ENCODE results near the gene KIF11.
"Not testable (repeated sequence)": the region's sequence is repeated elsewhere in the genome, so short reads cannot be mapped to it uniquely, and the experiment has no call there.

The KIF11 gene

GRCh38 chr10:92644921-92645320 lies 52.0 kb downstream of the KIF11 start:
- Histone ChIP-seq H3K27me3 (ENCODE audit: insufficient read depth, low read depth) (no peaks in the 10 kb centered on the region), H2AFZ (ENCODE audit: low read depth) (no peak overlapping the region), H3K4me2 (no peak overlapping the region), H4K20me1 (ENCODE audit: insufficient read depth) (no peaks in the 10 kb centered on the region; the same call in 1 of the 2 replicates), H3K36me3 (ENCODE audit: insufficient read depth) (no peaks in the 10 kb centered on the region; the same call in 1 of the 2 replicates), H3K27ac (peak overlapping the region; percentile 63; the same call in 1 of the 2 replicates), H3K4me3 (IDR thresholded peaks at IDR 0.05; ENCODE audit: insufficient read depth, low read depth, low read length) (no peak overlapping the region), H3K79me2 (ENCODE audit: insufficient read depth, low read depth) (no peaks in the 10 kb centered on the region), H3K9ac (no peak overlapping the region), H3K4me1 (ENCODE audit: low read depth, poor library complexity, severe bottlenecking) (peaks cover 22% of the 10 kb centered on the region)
- TF ChIP-seq, protein P1, sequence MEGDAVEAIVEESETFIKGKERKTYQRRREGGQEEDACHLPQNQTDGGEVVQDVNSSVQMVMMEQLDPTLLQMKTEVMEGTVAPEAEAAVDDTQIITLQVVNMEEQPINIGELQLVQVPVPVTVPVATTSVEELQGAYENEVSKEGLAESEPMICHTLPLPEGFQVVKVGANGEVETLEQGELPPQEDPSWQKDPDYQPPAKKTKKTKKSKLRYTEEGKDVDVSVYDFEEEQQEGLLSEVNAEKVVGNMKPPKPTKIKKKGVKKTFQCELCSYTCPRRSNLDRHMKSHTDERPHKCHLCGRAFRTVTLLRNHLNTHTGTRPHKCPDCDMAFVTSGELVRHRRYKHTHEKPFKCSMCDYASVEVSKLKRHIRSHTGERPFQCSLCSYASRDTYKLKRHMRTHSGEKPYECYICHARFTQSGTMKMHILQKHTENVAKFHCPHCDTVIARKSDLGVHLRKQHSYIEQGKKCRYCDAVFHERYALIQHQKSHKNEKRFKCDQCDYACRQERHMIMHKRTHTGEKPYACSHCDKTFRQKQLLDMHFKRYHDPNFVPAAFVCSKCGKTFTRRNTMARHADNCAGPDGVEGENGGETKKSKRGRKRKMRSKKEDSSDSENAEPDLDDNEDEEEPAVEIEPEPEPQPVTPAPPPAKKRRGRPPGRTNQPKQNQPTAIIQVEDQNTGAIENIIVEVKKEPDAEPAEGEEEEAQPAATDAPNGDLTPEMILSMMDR (conservative IDR thresholded peaks at IDR 0.05; ENCODE audit: low read depth, low read length) = peak; percentile 23; the same call in 1 of the 2 replicates

DNA sequence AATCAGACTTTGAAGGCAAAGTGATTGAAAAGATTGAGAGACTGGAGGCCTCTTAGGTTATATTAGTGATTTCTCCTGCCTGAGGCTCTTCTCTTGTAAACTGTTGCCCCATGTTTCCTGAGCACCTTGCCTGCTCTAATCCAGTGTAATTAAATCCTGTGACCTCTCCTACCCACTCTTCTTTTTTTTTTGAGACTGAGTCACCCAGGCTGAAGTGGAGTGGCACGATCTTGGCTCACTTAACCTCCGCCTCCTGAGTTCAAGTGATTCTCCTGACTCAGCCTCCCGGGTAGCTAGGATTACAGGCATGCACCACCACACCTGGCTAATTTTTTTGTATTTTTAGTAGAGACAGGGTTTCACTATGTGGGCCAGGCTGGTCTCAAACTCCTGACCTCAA lies 57.9 kb downstream of the KIF11 start:
- not testable (repeated sequence) for H3K4me2 ChIP-seq; H3K79me2 ChIP-seq (ENCODE audit: insufficient read depth, low read depth)
- peaks cover 13% of the 10 kb centered on the region; the same call in 1 of the 2 replicates for H3K36me3 ChIP-seq (ENCODE audit: insufficient read depth)

GRCh38 chr10:92655426-92655825 lies 62.5 kb downstream of the KIF11 start:
- no peaks in the 10 kb centered on the region for H3K79me2 ChIP-seq (ENCODE audit: insufficient read depth, low read depth)
- no peak overlapping the region for H3K27ac ChIP-seq
- H2AFZ ChIP-seq (ENCODE audit: low read depth) = no peak overlapping the region
- H3K4me2 ChIP-seq = no peak overlapping the region
- H3K9ac ChIP-seq = no peak overlapping the region
- no peaks in the 10 kb centered on the region for H3K4me1 ChIP-seq (ENCODE audit: low read depth, poor library complexity, severe bottlenecking)
- H4K20me1 ChIP-seq (ENCODE audit: insufficient read depth) = no peaks in the 10 kb centered on the region
- H3K36me3 ChIP-seq (ENCODE audit: insufficient read depth) = peaks cover 13% of the 10 kb centered on the region; the same call in 1 of the 2 replicates
- H3K4me3 ChIP-seq (IDR thresholded peaks at IDR 0.05; ENCODE audit: insufficient read depth, low read depth, low read length) = no peak overlapping the region
- TF ChIP-seq, protein P1 (conservative IDR thresholded peaks at IDR 0.05; ENCODE audit: low read depth, low read length) = no peak
- no peaks in the 10 kb centered on the region for H3K27me3 ChIP-seq (ENCODE audit: insufficient read depth, low read depth)

More for the DNA sequence above, 57.9 kb downstream of the KIF11 start:
- not testable (repeated sequence) for H3K4me1 ChIP-seq (ENCODE audit: low read depth, poor library complexity, severe bottlenecking); H3K9ac ChIP-seq; H2AFZ ChIP-seq (ENCODE audit: low read depth); H3K4me3 ChIP-seq (IDR thresholded peaks at IDR 0.05; ENCODE audit: insufficient read depth, low read depth, low read length); H3K27ac ChIP-seq; H4K20me1 ChIP-seq (ENCODE audit: insufficient read depth); H3K27me3 ChIP-seq (ENCODE audit: insufficient read depth, low read depth)

- Histone ChIP-seq H3K36me3 (ENCODE audit: insufficient read depth) (peaks cover 8% of the 10 kb centered on the region; the same call in 1 of the 2 replicates), H3K4me1 (ENCODE audit: low read depth, poor library complexity, severe bottlenecking) (no peaks in the 10 kb centered on the region), H3K79me2 (ENCODE audit: insufficient read depth, low read depth) (no peaks in the 10 kb centered on the region), H2AFZ (ENCODE audit: low read depth) (no peak overlapping the region), H3K27me3 (ENCODE audit: insufficient read depth, low read depth) (no peaks in the 10 kb centered on the region), H3K4me2 (no peak overlapping the region), H3K4me3 (IDR thresholded peaks at IDR 0.05; ENCODE audit: insufficient read depth, low read depth, low read length) (no peak overlapping the region), H4K20me1 (ENCODE audit: insufficient read depth) (no peaks in the 10 kb centered on the region), H3K27ac (no peak overlapping the region), H3K9ac (no peak overlapping the region)
- TF ChIP-seq, protein P1 (conservative IDR thresholded peaks at IDR 0.05; ENCODE audit: low read depth, low read length) = no peak
Observed at GRCh38 chr10:92656266-92656961, 63.5 kb downstream of the KIF11 start.

GRCh38 chr10:92657024-92657423 lies 64.1 kb downstream of the KIF11 start:
- H3K4me2 ChIP-seq = no peak overlapping the region
- no peak overlapping the region for H3K4me3 ChIP-seq (IDR thresholded peaks at IDR 0.05; ENCODE audit: insufficient read depth, low read depth, low read length)
- TF ChIP-seq, protein P1 (conservative IDR thresholded peaks at IDR 0.05; ENCODE audit: low read depth, low read length) = no peak
- H3K27ac ChIP-seq = no peak overlapping the region
- H4K20me1 ChIP-seq (ENCODE audit: insufficient read depth) = no peaks in the 10 kb centered on the region
- H2AFZ ChIP-seq (ENCODE audit: low read depth) = no peak overlapping the region
- no peaks in the 10 kb centered on the region for H3K27me3 ChIP-seq (ENCODE audit: insufficient read depth, low read depth)
- H3K9ac ChIP-seq = no peak overlapping the region
- no peaks in the 10 kb centered on the region for H3K79me2 ChIP-seq (ENCODE audit: insufficient read depth, low read depth)
- H3K4me1 ChIP-seq (ENCODE audit: low read depth, poor library complexity, severe bottlenecking) = no peaks in the 10 kb centered on the region
- peaks cover 8% of the 10 kb centered on the region; the same call in 1 of the 2 replicates for H3K36me3 ChIP-seq (ENCODE audit: insufficient read depth)

All from KMS-11 (cell line).